PC-3 (cell line): ENCODE results near the gene GCLC. TPM values are rescaled to one million over a fixed set of nuclear protein-coding genes. Genes with fewer than 3 reads are reported as not detected.

Experiments used
- ATAC-seq: fragments of 200-7000 bp; cut with Tn5 transposase; 2 replicates; pipeline ENCODE4 v1.9.1; 2020; ENCODE audit warnings: mild to moderate bottlenecking, moderate library complexity
- BruUV-seq: library from RNA; stranded (reverse); fragments of 400-500 nt; replicated peaks from 2 replicates; lab custom pipeline; 2021; lab: Mats Ljungman, UMichigan
- CTCF ChIA-PET: fragments of 300-600 bp; sonication (Branson Sonifier 250); formaldehyde crosslinking; loops from one replicate; lab custom pipeline; 2022; ENCODE audit warnings: antibody characterized with exemption; lab: Charles Lee
- POLR2A ChIA-PET: fragments of 300-600 bp; sonication (Branson Sonifier 250); formaldehyde crosslinking; loops from one replicate; lab custom pipeline; 2022; ENCODE audit warnings: antibody characterized with exemption; ENCODE audit not compliant: unreplicated experiment; lab: Charles Lee
- DNase-seq: peaks from one replicate; pipeline ENCODE4 v3.0.0-alpha.2; 2015
- H2AFZ ChIP-seq: fragments of 300-600 bp; sonication (generic); 2 replicates; pipeline ENCODE4 v1.6.0; 2016; ENCODE audit warnings: antibody characterized with exemption, low read length
- H3F3A ChIP-seq: fragments of 300-600 bp; sonication (generic); one replicate; pipeline ENCODE4 v1.6.0; 2017; ENCODE audit warnings: antibody characterized with exemption, low read length, control low read depth, mild to moderate bottlenecking; ENCODE audit not compliant: unreplicated experiment
- H3K27ac ChIP-seq: fragments of 300-600 bp; sonication (generic); 2 replicates; pipeline ENCODE4 v1.5.1; 2016; ENCODE audit warnings: mild to moderate bottlenecking, low read length
- H3K27me3 ChIP-seq: fragments of 300-600 bp; sonication (generic); 2 replicates; pipeline ENCODE4 v1.6.1; 2016; ENCODE audit warnings: low read length, mixed read lengths
- H3K36me3 ChIP-seq: fragments of 300-600 bp; sonication (generic); 2 replicates; pipeline ENCODE4 v1.6.1; 2016; ENCODE audit warnings: low read depth, mixed run types, low read length, mixed read lengths
- H3K4me1 ChIP-seq: fragments of 300-600 bp; sonication (generic); 2 replicates; pipeline ENCODE4 v1.5.1; 2016; ENCODE audit warnings: low read length; ENCODE audit not compliant: insufficient read depth
- H3K4me2 ChIP-seq: fragments of 300-600 bp; sonication (generic); 2 replicates; pipeline ENCODE4 v1.6.0; 2016; ENCODE audit warnings: low read length
- H3K4me3 ChIP-seq: fragments of 300-600 bp; sonication (generic); 2 replicates; pipeline ENCODE4 v1.5.1; 2016; ENCODE audit warnings: mild to moderate bottlenecking, low read length, mixed read lengths
- H3K79me2 ChIP-seq: fragments of 300-600 bp; sonication (generic); 2 replicates; pipeline ENCODE4 v1.6.1; 2017; ENCODE audit warnings: low read length, mixed read lengths
- H3K9ac ChIP-seq: fragments of 300-600 bp; sonication (generic); 2 replicates; pipeline ENCODE4 v1.6.0; 2016; ENCODE audit warnings: mild to moderate bottlenecking, low read length
- H3K9me2 ChIP-seq: fragments of 300-600 bp; sonication (generic); replicated peaks from 2 replicates; pipeline ENCODE4 v1.6.1; 2016; ENCODE audit warnings: mixed run types, low read length, mixed read lengths
- H3K9me3 ChIP-seq: fragments of 300-600 bp; sonication (generic); 2 replicates; pipeline ENCODE4 v1.6.1; 2016; ENCODE audit warnings: low read length, mixed read lengths
- H4K20me1 ChIP-seq: fragments of 300-600 bp; sonication (generic); 2 replicates; pipeline ENCODE4 v1.6.1; 2016; ENCODE audit warnings: low read length, mixed read lengths
- CTCF ChIP-seq: fragments of 300-600 bp; sonication (generic); conservative IDR thresholded peaks from 2 replicates; pipeline ENCODE4 v1.5.1; 2017; ENCODE audit warnings: antibody characterized with exemption, low read depth, mild to moderate bottlenecking, low read length
- EZH2 ChIP-seq: fragments of 300-600 bp; sonication (generic); IDR thresholded peaks from one replicate; pipeline ENCODE4 v1.6.1; 2017; ENCODE audit warnings: antibody characterized with exemption, mild to moderate bottlenecking, low read length; ENCODE audit not compliant: unreplicated experiment
- EZH2phosphoT487 ChIP-seq: fragments of 300-600 bp; sonication (generic); IDR thresholded peaks from 2 replicates; pipeline ENCODE4 v1.6.1; 2018; ENCODE audit warnings: mild to moderate bottlenecking, antibody characterized with exemption, low read length, borderline replicate concordance
- intact Hi-C: fragments of 100-400 bp; cut with micrococcal nuclease; formaldehyde crosslinking; loops from 2 replicates; pipeline ENCODE4 v1.9.0; 2023
- total RNA-seq: library from RNA; depleted of rRNA; stranded (reverse); fragments of >200 nt; gene quantifications from 2 replicates; pipeline ENCODE4 v1.2.3, GENCODE V29; 2014

Gene GCLC
- total RNA-seq, 1 experiment from 2014 or later = 50.1 TPM

GRCh38 chr6:53543359-53544216 is 1.3 kb downstream of the GCLC start:
- TSS peak; percentile 36 for BruUV-seq
- TF ChIP-seq EZH2 = no peak
- TF ChIP-seq CTCF = no peak
- no peak for TF ChIP-seq EZH2phosphoT487
- ATAC-seq (no peak), DNase-seq (peak; percentile 33)
- Histone ChIP-seq H3K9me3 (no peaks in the 10 kb centered on the region), H3K27me3 (no peaks in the 10 kb centered on the region), H4K20me1 (peaks cover 32% of the 10 kb centered on the region), H3K4me2 (peak overlapping the region; percentile 88), H2AFZ (peak overlapping the region; percentile 59; the same call in 1 of the 2 replicates), H3K4me1 (peaks cover 41% of the 10 kb centered on the region), H3K79me2 (peaks cover 59% of the 10 kb centered on the region), H3K9ac (peak overlapping the region; percentile 75), H3K9me2 (no peaks in the 10 kb centered on the region), H3F3A (no peaks in the 10 kb centered on the region), H3K27ac (no peak overlapping the region), H3K4me3 (peak overlapping the region; percentile 92), H3K36me3 (peaks cover 8% of the 10 kb centered on the region)
- CTCF ChIA-PET = interaction anchor here (0.6 to 1.7 kb wide), 3 partner anchors 50 to 108 kb away, joined by 3 to 11 read pairs (median 5); no protein-coding TSS in a partner anchor
- POLR2A ChIA-PET = no interaction called here
- intact Hi-C loops = loop anchor here (1.0 to 10.0 kb wide), 3 partner anchors 50 to 251 kb away; partner anchors contain the start of gene LRRC1

GRCh38 chr6:53541900-53542299 is 3.0 kb downstream of the GCLC start:
- Histone ChIP-seq H3K4me2 (peak overlapping the region; percentile 88), H2AFZ (no peak overlapping the region), H3K9ac (no peak overlapping the region), H3K9me2 (no peaks in the 10 kb centered on the region), H3F3A (no peaks in the 10 kb centered on the region), H3K36me3 (peaks cover 8% of the 10 kb centered on the region), H3K4me3 (peak overlapping the region; percentile 92; the same call in 1 of the 2 replicates), H3K27ac (no peak overlapping the region), H3K79me2 (peaks cover 76% of the 10 kb centered on the region), H3K9me3 (no peaks in the 10 kb centered on the region), H3K27me3 (no peaks in the 10 kb centered on the region), H4K20me1 (peaks cover 39% of the 10 kb centered on the region), H3K4me1 (peaks cover 31% of the 10 kb centered on the region)
- intact Hi-C loops = loop anchor here (10.0 kb wide), 1 partner anchor 253 kb away; the partner anchor contains the start of gene LRRC1
- no TSS peak for BruUV-seq
- ATAC-seq = no peak
- no peak for DNase-seq
- TF ChIP-seq CTCF = no peak
- no peak for TF ChIP-seq EZH2
- no peak for TF ChIP-seq EZH2phosphoT487
- CTCF ChIA-PET = no interaction called here
- POLR2A ChIA-PET = no interaction called here
